ENCODE results near the gene PTMA. TPM values are rescaled to one million over a fixed set of nuclear protein-coding genes. Genes with fewer than 3 reads are reported as not detected.
"Not testable (repeated sequence)": the region's sequence is repeated elsewhere in the genome, so short reads cannot be mapped to it uniquely, and the experiment has no call there.

The PTMA gene
- polyA plus RNA-seq, 1 donor from 2014 or later = 2,091 TPM

DNA sequence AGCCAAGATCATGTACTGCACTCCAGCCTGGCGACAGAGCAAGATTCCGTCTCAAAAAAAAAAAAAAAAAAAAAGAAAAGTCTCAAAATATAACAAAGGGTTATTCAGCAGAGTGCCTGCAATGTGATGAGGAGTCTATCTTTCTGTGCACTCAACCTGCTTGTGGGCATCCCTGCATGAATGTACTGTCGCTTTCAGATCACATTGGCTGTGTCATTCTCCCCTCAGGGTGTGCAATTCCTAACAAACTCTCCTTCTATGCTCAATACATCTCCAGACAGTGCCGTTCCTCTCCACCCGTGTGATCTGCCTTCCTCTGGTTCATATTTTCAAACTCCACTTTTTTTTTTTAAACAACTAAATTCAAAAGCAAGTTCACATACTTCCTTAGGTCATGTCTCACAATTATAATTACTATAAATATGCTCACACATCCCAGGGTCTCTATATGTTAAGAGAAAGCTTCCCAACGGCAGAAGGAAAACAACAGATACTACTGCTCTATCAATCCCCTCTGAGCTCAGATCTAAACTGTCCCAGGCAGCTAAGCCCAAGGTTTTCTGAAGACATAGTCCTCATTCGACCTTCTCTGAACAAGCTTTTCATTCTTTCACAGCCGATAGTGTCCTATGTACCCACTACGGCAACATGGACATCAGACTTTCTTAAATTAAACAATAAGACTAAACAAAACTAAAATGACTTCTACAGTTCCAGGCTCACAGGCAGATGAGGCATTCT is 35.2 kb downstream of the PTMA start:
- H3K9me2 ChIP-seq (ENCODE audit: insufficient read depth, low read length) = no peaks in the 10 kb centered on the region
- no peak overlapping the region for H3K4me2 ChIP-seq (ENCODE audit: low read length)
- no peak overlapping the region for H3K27ac ChIP-seq (ENCODE audit: low read length)
- TF ChIP-seq CTCF (IDR thresholded peaks at IDR 0.05; ENCODE audit: poor library complexity, severe bottlenecking) (no peak), POLR2AphosphoS5 (IDR thresholded peaks at IDR 0.05) (no peak), TAF1 (IDR thresholded peaks at IDR 0.05; ENCODE audit: low read depth) (no peak), EP300 (conservative IDR thresholded peaks at IDR 0.05; ENCODE audit: poor library complexity, severe bottlenecking) (no peak), EZH2 (IDR thresholded peaks at IDR 0.05; ENCODE audit: borderline replicate concordance, insufficient read depth, low read length, poor library complexity, severe bottlenecking) (no peak), MXI1 (conservative IDR thresholded peaks at IDR 0.05; ENCODE audit: poor library complexity, severe bottlenecking) (no peak), RAD21 (conservative IDR thresholded peaks at IDR 0.05) (no peak), SMC3 (conservative IDR thresholded peaks at IDR 0.05; ENCODE audit: poor library complexity) (no peak), REST (IDR thresholded peaks at IDR 0.05; ENCODE audit: borderline replicate concordance) (no peak)
- no peaks in the 10 kb centered on the region for H3K9me3 ChIP-seq (ENCODE audit: low read length)
- no peaks in the 10 kb centered on the region for H3K79me2 ChIP-seq (replicated peaks; ENCODE audit: insufficient read depth, low read length)
- H3K9ac ChIP-seq (ENCODE audit: low read length) = no peak overlapping the region
- H2AFZ ChIP-seq (ENCODE audit: low read depth, low read length) = no peak overlapping the region
- H3K27me3 ChIP-seq (ENCODE audit: insufficient read depth, low read depth, low read length) = no peaks in the 10 kb centered on the region
- no peaks in the 10 kb centered on the region for H4K20me1 ChIP-seq (ENCODE audit: insufficient read depth)
- no peak overlapping the region for H3K4me3 ChIP-seq (ENCODE audit: low read length)
- H3F3A ChIP-seq (ENCODE audit: insufficient read depth, low read length, poor library complexity, severe bottlenecking) = no peaks in the 10 kb centered on the region
- H3K36me3 ChIP-seq (ENCODE audit: insufficient read depth, low read length) = no peaks in the 10 kb centered on the region

DNA sequence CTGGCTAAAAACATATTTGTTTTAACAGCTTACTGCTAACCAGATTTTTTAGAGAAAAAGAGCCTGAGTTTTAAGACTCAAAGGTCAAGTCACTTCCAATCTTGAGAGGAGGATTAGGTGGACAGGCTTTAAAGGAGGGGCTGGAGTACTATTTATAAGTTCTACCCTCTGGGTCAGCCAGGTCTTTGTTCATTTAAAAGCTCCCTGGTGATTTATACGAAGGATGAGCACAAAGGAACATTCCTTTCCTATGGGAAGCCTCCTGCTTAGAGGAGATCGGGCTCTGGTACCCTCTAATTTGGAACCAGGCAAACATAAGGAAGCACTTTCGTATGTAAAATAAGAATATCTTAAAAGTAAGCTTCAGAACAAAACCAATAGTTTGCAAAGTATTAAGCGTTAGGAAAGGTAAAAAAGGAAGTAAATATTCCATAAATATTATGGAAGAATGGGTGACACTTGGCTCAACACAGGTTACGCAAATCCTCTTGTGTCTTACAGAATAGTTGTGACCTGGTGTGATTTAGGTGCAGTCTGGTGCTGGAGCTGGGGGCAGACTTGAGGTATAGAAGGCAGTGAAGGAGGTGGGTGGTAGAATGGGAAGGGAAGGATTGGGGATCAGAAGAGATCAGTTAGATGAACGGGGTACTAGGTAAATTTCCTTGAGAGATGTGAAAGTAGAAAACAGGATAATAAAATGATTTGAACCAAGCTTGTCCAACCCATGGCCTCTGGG is 37.1 kb downstream of the PTMA start:
- H3F3A ChIP-seq (ENCODE audit: insufficient read depth, low read length, poor library complexity, severe bottlenecking) = no peaks in the 10 kb centered on the region
- H3K9me3 ChIP-seq (ENCODE audit: low read length) = no peaks in the 10 kb centered on the region
- H2AFZ ChIP-seq (ENCODE audit: low read depth, low read length) = no peak overlapping the region
- no peaks in the 10 kb centered on the region for H4K20me1 ChIP-seq (ENCODE audit: insufficient read depth)
- no peak overlapping the region for H3K4me2 ChIP-seq (ENCODE audit: low read length)
- H3K36me3 ChIP-seq (ENCODE audit: insufficient read depth, low read length) = no peaks in the 10 kb centered on the region
- no peak overlapping the region for H3K4me3 ChIP-seq (ENCODE audit: low read length)
- H3K9ac ChIP-seq (ENCODE audit: low read length) = no peak overlapping the region
- no peaks in the 10 kb centered on the region for H3K27me3 ChIP-seq (ENCODE audit: insufficient read depth, low read depth, low read length)
- H3K27ac ChIP-seq (ENCODE audit: low read length) = no peak overlapping the region
- no peaks in the 10 kb centered on the region for H3K9me2 ChIP-seq (ENCODE audit: insufficient read depth, low read length)
- no peaks in the 10 kb centered on the region for H3K79me2 ChIP-seq (replicated peaks; ENCODE audit: insufficient read depth, low read length)
- TF ChIP-seq EZH2 (IDR thresholded peaks at IDR 0.05; ENCODE audit: borderline replicate concordance, insufficient read depth, low read length, poor library complexity, severe bottlenecking) = no peak
- TF ChIP-seq EP300 (conservative IDR thresholded peaks at IDR 0.05; ENCODE audit: poor library complexity, severe bottlenecking) = no peak
- TF ChIP-seq CTCF (IDR thresholded peaks at IDR 0.05; ENCODE audit: poor library complexity, severe bottlenecking) = no peak
- no peak for TF ChIP-seq POLR2AphosphoS5 (IDR thresholded peaks at IDR 0.05)
- no peak for TF ChIP-seq SMC3 (conservative IDR thresholded peaks at IDR 0.05; ENCODE audit: poor library complexity)

GRCh38 chr2:231748153-231748896 is 40.0 kb downstream of the PTMA start:
- not testable (repeated sequence) for H3K27me3 ChIP-seq (ENCODE audit: insufficient read depth, low read depth, low read length); H3K36me3 ChIP-seq (ENCODE audit: insufficient read depth, low read length); H3K27ac ChIP-seq (ENCODE audit: low read length); H3K9me3 ChIP-seq (ENCODE audit: low read length); H3K9ac ChIP-seq (ENCODE audit: low read length); H3F3A ChIP-seq (ENCODE audit: insufficient read depth, low read length, poor library complexity, severe bottlenecking); H2AFZ ChIP-seq (ENCODE audit: low read depth, low read length); H3K4me2 ChIP-seq (ENCODE audit: low read length); H3K4me3 ChIP-seq (ENCODE audit: low read length); H3K9me2 ChIP-seq (ENCODE audit: insufficient read depth, low read length); H3K79me2 ChIP-seq (replicated peaks; ENCODE audit: insufficient read depth, low read length); H4K20me1 ChIP-seq (ENCODE audit: insufficient read depth)

Measured in neural cell (in vitro differentiated cells).